ENCODE measurements around the gene MX2.

DNA sequence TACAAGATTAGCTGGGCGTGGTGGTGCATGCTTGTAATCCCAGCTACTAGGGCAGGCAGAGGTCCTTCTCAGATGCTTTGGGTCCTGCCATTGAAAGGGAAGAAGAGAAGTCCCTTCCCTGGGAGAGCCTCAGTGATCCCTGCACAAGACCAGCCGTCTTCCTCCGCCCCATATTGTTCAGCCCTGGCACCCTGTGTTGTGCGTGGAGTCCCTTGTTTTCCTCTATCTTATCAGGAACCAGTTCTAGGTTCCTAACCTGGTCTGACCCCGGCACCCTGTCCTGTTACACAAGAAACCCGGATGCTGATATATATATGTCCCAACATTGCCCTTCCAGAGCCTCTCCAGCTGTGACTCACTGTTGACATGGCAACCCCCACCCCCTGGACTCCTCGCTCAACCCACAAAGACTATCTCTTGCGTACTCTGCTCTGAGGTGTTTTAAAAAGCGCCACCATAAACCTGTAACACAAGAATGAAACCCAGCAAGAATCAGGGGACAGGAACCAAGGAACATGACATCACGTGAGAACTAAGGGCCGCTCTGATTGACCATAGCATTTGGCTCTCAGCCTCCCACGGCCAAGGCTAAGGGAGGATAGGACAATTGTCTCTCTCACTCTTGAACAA lies 4.8 kb downstream of the MX2 start:
- no peak for TF ChIP-seq CTCF (IDR thresholded peaks at IDR 0.05)
- TF ChIP-seq POLR2A (IDR thresholded peaks at IDR 0.05): no peak

Data from body of pancreas (tissue), 4 donors.